Skeletal muscle satellite cell (primary cell): Measurements from ENCODE around the gene ADGRV1.

Experiments used
- H3K27me3 ChIP-seq: 2 replicates; pipeline ENCODE4 v1.7.0; 2013; ENCODE audit warnings: low read length; ENCODE audit not compliant: control insufficient read depth, insufficient read depth
- H3K36me3 ChIP-seq: 2 replicates; pipeline ENCODE4 v1.7.0; 2013; ENCODE audit warnings: mild to moderate bottlenecking, control low read depth, low read length; ENCODE audit not compliant: insufficient read depth
- H3K4me1 ChIP-seq: 2 replicates; pipeline ENCODE4 v1.7.0; 2013; ENCODE audit warnings: low read length; ENCODE audit not compliant: control insufficient read depth, insufficient read depth
- H3K4me2 ChIP-seq: 2 replicates; pipeline ENCODE4 v1.7.0; 2013; ENCODE audit warnings: mild to moderate bottlenecking, low read length
- H3K4me3 ChIP-seq: 2 replicates; pipeline ENCODE4 v1.7.0; 2013; ENCODE audit warnings: low read length
- H3K9ac ChIP-seq: 2 replicates; pipeline ENCODE4 v1.7.0; 2013; ENCODE audit warnings: mild to moderate bottlenecking, low read depth, low read length, moderate library complexity
- H3K9me3 ChIP-seq: replicated peaks from 2 replicates; pipeline ENCODE4 v1.7.0; 2013; ENCODE audit warnings: mild to moderate bottlenecking, control low read depth, low read length

ADGRV1 gene

DNA sequence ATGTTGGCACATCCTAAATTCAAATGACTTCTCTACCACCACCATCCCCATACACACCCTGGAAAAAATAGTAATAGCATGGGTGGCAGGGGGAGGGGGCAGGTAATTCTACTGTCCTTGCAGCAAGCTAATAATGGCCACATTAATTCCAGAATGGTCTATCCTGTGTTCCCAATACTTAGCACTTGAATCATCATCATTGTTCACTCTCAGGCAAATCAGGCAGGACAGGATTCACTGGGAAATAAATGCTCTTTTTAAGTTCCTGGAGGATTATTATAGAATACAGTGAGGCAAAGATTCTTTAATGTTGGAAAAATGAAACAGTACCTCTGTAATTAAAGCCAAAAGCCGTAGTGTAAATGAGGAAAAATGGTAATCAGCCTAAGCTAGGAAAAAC, 570.0 kb downstream of the ADGRV1 start:
- Histone ChIP-seq H3K27me3 (no peaks in the 10 kb centered on the region), H3K4me1 (peaks cover 41% of the 10 kb centered on the region), H3K9me3 (no peaks in the 10 kb centered on the region), H3K9ac (no peak overlapping the region), H3K4me3 (no peak overlapping the region), H3K4me2 (no peak overlapping the region), H3K36me3 (no peaks in the 10 kb centered on the region)

DNA sequence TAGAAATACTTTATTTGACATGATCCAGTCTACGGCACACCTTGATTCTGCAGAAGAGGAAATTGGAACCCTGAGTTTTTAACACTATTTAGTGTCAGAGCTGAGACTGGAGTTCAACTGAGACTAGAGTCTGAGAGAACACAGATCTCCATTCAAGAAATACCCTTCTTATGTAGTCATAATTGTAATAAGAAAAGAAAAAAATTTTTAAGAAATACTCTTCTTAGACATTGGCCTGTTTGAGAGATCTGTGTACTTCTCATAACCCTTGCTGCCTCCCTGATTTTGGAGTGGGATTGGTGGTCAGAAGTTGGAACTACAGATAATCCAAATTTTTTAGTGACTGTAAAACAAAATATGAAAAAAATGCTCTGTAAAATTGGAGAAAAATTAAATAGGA, 571.2 kb downstream of the ADGRV1 start:
- Histone ChIP-seq H3K36me3 (no peaks in the 10 kb centered on the region), H3K27me3 (no peaks in the 10 kb centered on the region)

GRCh38 chr5:91130759-91131158, 572.2 kb downstream of the ADGRV1 start:
- Histone ChIP-seq H3K27me3 (no peaks in the 10 kb centered on the region), H3K4me3 (no peak overlapping the region), H3K36me3 (no peaks in the 10 kb centered on the region), H3K4me1 (peaks cover 37% of the 10 kb centered on the region), H3K9ac (no peak overlapping the region), H3K4me2 (no peak overlapping the region), H3K9me3 (no peaks in the 10 kb centered on the region)

More for the DNA sequence above, 571.2 kb downstream of the ADGRV1 start:
- H3K4me1 ChIP-seq: peaks cover 32% of the 10 kb centered on the region
- H3K9me3 ChIP-seq: no peaks in the 10 kb centered on the region
- H3K4me2 ChIP-seq: no peak overlapping the region
- H3K4me3 ChIP-seq: no peak overlapping the region
- H3K9ac ChIP-seq: no peak overlapping the region

DNA sequence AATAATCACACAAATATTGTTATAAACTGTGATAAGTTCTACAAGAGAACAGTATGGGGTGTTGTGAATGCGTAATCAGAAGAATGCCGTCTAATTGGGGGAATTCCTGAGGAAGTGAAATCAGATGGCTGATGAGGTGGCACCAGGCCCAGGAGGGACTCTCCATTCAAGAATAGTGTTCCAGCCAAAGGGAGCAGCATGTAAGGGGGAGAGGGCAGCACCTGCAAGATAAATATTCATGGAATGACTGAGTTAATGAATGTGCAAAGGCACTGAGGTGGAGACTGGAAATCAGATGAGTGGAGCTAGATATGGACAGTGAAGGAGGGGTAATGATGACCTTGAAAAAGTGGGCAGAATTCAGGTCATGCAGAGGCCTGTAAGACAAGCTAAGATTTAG, 574.0 kb downstream of the ADGRV1 start:
- no peak overlapping the region for H3K9ac ChIP-seq
- H3K4me1 ChIP-seq: peaks cover 26% of the 10 kb centered on the region
- no peaks in the 10 kb centered on the region for H3K9me3 ChIP-seq
- no peak overlapping the region for H3K4me3 ChIP-seq
- H3K27me3 ChIP-seq: no peaks in the 10 kb centered on the region
- no peaks in the 10 kb centered on the region for H3K36me3 ChIP-seq
- H3K4me2 ChIP-seq: no peak overlapping the region

DNA sequence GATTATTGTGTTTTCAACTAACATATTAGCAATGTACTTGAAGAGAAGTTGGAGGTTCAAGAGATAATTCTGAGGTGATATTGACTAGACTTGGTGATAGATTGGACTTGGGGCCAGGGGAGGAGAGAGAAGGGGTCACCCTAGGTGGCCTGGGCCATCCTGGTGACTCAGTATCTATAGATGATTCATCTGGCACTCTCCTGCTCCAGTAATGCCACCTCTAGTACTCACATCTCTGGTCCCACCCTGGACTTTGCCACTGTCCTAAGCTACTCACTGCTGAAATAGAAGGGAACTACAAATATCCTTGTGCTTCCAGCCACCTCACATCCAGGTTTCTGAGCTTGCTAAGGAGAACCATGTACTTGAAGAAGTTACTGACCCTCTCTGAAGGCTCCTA, 574.6 kb downstream of the ADGRV1 start:
- Histone ChIP-seq H3K4me2 (no peak overlapping the region), H3K4me1 (peaks cover 20% of the 10 kb centered on the region), H3K36me3 (no peaks in the 10 kb centered on the region), H3K27me3 (no peaks in the 10 kb centered on the region), H3K9ac (no peak overlapping the region), H3K9me3 (no peaks in the 10 kb centered on the region), H3K4me3 (no peak overlapping the region)

DNA sequence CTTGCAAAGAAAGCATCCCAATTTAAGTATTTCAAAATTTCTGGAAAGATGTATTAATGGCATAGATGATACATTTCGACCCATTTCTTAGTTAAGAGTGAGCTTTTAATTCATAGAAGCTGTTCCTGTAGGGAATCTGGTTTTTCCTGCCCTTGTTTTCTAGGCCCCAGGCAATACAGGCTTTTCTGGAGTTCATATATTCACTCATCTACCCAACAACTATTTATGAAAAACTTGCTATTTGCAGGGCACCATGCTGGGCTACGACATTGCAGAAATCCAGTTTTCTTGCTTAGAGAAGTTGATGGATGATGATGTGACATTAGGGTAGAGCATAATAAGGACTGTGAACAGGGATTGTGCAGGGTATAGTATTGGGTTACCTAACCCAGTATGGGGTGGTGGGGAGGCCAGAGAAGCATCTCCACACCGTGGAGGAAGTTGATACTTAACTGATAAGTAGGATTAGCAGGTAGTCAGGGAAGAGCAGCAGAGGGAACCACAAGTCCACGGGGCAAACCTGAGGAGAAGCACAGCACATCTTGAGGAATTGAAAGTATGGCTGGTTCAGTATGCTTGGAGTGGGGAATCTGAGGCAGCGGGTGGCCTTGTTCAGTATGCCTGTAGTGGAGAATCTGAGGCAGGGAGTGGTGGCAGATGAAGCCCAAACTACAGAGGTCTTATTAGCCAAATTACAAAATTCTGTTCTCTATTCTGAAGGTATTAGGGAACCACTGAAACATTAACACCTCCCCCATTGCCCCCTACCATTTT, 577.1 kb downstream of the ADGRV1 start:
- Histone ChIP-seq H3K4me2 (no peak overlapping the region), H3K4me1 (peaks cover 11% of the 10 kb centered on the region), H3K36me3 (no peaks in the 10 kb centered on the region), H3K27me3 (no peaks in the 10 kb centered on the region), H3K4me3 (no peak overlapping the region), H3K9me3 (no peaks in the 10 kb centered on the region), H3K9ac (no peak overlapping the region)

GRCh38 chr5:91136271-91136670, 577.7 kb downstream of the ADGRV1 start:
- H3K4me2 ChIP-seq: no peak overlapping the region
- H3K9me3 ChIP-seq: no peaks in the 10 kb centered on the region
- H3K4me3 ChIP-seq: no peak overlapping the region
- no peak overlapping the region for H3K9ac ChIP-seq
- H3K4me1 ChIP-seq: peaks cover 11% of the 10 kb centered on the region
- no peaks in the 10 kb centered on the region for H3K36me3 ChIP-seq
- H3K27me3 ChIP-seq: no peaks in the 10 kb centered on the region

- no peaks in the 10 kb centered on the region for H3K27me3 ChIP-seq
- no peak overlapping the region for H3K4me2 ChIP-seq
- H3K9me3 ChIP-seq: no peaks in the 10 kb centered on the region
- H3K4me3 ChIP-seq: no peak overlapping the region
- peaks cover 11% of the 10 kb centered on the region for H3K4me1 ChIP-seq
- no peaks in the 10 kb centered on the region for H3K36me3 ChIP-seq
- no peak overlapping the region for H3K9ac ChIP-seq
Observed at GRCh38 chr5:91137647-91138046, 579.0 kb downstream of the ADGRV1 start.

- H3K4me1 ChIP-seq: peaks cover 11% of the 10 kb centered on the region
- no peaks in the 10 kb centered on the region for H3K27me3 ChIP-seq
- no peak overlapping the region for H3K4me2 ChIP-seq
- no peak overlapping the region for H3K4me3 ChIP-seq
- H3K9me3 ChIP-seq: no peaks in the 10 kb centered on the region
- no peaks in the 10 kb centered on the region for H3K36me3 ChIP-seq
- no peak overlapping the region for H3K9ac ChIP-seq
Observed at GRCh38 chr5:91139572-91140200, 581.1 kb downstream of the ADGRV1 start.

DNA sequence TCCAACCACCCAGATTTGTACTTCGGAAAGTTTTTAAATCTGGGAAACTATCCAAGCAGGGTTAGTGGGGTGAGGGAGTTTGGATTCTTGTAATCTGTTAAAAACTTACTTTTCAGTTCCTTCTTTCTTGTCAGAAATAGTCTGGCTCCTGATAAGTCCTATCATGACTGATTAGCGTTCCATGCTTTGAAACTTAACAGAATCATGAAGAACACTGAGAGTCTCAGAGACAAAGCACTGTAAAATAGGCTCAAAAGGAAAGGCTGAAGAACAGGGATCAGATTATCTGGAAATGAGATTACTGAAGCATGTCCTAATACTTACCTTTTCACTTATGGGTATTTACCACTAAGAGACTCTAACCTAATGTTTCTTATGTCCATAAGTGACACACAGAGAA, 582.1 kb downstream of the ADGRV1 start:
- Histone ChIP-seq H3K27me3 (no peaks in the 10 kb centered on the region), H3K36me3 (no peaks in the 10 kb centered on the region), H3K9me3 (no peaks in the 10 kb centered on the region), H3K9ac (no peak overlapping the region), H3K4me3 (no peak overlapping the region), H3K4me1 (peaks cover 6% of the 10 kb centered on the region), H3K4me2 (no peak overlapping the region)

DNA sequence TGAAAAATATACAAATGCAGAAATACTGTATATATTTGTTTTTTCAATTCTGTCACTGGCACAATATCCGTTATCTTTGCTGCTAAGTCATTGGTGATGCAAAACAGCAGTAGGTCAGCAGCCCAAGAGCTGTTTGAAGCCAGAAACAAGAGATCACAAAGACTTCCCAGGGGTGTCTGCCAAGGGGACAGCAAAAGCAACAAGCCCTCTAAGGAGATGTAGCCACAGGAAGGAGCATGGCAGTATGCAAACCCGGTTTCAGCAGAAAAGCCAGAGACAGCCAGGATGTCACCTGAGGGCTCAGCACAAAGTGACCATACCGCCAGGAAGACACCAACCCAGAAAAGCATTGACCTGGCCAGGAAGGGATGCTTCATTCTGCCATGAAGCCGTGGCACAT, 583.0 kb downstream of the ADGRV1 start:
- no peaks in the 10 kb centered on the region for H3K4me1 ChIP-seq
- H3K9ac ChIP-seq: no peak overlapping the region
- H3K4me3 ChIP-seq: no peak overlapping the region
- H3K9me3 ChIP-seq: no peaks in the 10 kb centered on the region
- H3K36me3 ChIP-seq: no peaks in the 10 kb centered on the region
- H3K27me3 ChIP-seq: no peaks in the 10 kb centered on the region
- H3K4me2 ChIP-seq: no peak overlapping the region

DNA sequence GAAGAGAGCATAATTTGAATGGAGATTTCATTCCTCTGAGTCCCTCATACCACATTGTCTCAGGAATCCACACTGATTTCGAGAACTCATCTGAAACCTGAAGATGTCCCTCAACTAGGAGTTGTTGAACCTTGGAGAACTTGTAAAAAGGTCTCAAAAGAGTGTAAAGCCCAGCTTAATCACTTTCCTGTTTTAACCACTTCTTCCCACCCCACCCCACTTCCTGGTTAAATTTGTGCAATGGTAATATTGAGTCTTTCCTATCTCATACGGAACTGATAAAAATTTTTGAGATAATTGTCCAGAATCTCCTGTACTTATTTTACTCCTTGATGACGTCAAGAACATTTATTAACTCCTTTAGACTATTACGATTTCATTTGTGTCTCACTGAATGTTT, 583.8 kb downstream of the ADGRV1 start:
- no peak overlapping the region for H3K4me3 ChIP-seq
- H3K36me3 ChIP-seq: no peaks in the 10 kb centered on the region
- no peaks in the 10 kb centered on the region for H3K4me1 ChIP-seq
- no peak overlapping the region for H3K4me2 ChIP-seq
- no peaks in the 10 kb centered on the region for H3K9me3 ChIP-seq
- H3K27me3 ChIP-seq: no peaks in the 10 kb centered on the region
- H3K9ac ChIP-seq: no peak overlapping the region
